Uterus (tissue), 2 donors: ENCODE results near the gene SLC9A5.

Source experiments
- POLR2A ChIP-seq, 2 donors: fragments of 450-650 bp; IDR thresholded peaks; one replicate each; pipeline ENCODE4 v1.6.1; 2016; ENCODE audit warnings: antibody characterized with exemption in 2 of 2, mild to moderate bottlenecking in 1 of 2, moderate library complexity in 1 of 2
- TF ChIP-seq, protein P1 (sequence below), 4 experiments: fragments of 200-600 bp in 2 of 4; fragments of 450-650 bp in 2 of 4; sonication (generic) in 2 of 4; IDR thresholded peaks; one replicate each; pipeline ENCODE4 v1.5.1; 2016 to 2019; ENCODE audit warnings: antibody characterized with exemption in 4 of 4, mild to moderate bottlenecking in 2 of 4, moderate library complexity in 1 of 4

DNA sequence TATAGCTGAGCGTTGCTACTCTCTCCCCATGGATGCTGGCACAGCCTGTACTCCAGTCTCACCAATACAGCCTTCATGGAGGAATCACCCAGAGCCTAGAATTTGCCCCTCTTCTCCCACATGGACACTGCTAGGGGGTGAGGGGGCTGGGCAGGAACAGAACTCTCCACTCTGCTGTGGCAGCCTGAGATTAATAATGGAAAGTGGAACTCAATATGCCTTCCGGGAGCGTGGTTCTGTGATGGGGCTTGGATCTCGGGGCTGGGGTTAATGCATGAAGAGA is 1.2 kb downstream of the SLC9A5 start:
- no peak for TF ChIP-seq POLR2A (IDR thresholded peaks at IDR 0.05)
- TF ChIP-seq, protein P1, sequence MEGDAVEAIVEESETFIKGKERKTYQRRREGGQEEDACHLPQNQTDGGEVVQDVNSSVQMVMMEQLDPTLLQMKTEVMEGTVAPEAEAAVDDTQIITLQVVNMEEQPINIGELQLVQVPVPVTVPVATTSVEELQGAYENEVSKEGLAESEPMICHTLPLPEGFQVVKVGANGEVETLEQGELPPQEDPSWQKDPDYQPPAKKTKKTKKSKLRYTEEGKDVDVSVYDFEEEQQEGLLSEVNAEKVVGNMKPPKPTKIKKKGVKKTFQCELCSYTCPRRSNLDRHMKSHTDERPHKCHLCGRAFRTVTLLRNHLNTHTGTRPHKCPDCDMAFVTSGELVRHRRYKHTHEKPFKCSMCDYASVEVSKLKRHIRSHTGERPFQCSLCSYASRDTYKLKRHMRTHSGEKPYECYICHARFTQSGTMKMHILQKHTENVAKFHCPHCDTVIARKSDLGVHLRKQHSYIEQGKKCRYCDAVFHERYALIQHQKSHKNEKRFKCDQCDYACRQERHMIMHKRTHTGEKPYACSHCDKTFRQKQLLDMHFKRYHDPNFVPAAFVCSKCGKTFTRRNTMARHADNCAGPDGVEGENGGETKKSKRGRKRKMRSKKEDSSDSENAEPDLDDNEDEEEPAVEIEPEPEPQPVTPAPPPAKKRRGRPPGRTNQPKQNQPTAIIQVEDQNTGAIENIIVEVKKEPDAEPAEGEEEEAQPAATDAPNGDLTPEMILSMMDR (IDR thresholded peaks at IDR 0.05), result no peak
